Measurements from ENCODE around the gene HMGB2. TPM values are rescaled to one million over a fixed set of nuclear protein-coding genes. Genes with fewer than 3 reads are reported as not detected.

Gene HMGB2
- total RNA-seq, 1 experiment from 2014 or later: 326 TPM

DNA sequence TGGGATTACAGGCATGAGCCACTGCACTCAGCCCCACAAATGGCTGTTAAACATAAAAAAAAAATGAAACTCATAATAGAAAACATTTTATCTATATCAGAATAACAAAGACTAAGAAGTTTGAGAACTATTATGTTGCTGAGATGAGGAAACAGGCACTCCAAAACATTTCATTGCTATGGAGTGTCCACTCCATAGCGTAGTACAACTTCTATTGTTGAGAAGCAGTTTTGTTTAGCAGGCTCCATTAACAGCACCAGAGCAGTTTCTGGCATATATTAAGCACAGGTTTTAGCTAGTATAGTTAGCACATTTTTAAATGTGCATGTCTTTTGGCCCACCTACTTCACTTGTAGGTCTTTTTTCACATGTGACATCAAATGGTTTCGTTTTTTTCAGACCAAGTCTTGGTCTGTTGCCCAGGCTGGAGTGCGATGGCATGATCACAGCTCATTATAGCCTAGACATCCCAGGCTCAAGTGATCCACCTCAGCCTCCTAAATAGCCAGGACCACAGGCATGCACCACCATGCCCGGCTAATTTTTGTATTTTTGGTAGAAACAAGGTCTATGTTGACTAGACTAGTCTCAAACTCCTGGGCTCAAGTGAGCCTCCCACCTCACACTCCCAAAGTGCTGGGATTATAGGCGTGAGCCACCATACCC, 5.8 kb downstream of the HMGB2 start:
- intact Hi-C loops (cut with micrococcal nuclease; ENCODE audit: unreplicated experiment): no loop called here
- no TSS peak for BruUV-seq (replicated peaks)
- H3K9me3 Mint-ChIP-seq (ENCODE audit: unreplicated experiment): no peaks in the 10 kb centered on the region

DNA sequence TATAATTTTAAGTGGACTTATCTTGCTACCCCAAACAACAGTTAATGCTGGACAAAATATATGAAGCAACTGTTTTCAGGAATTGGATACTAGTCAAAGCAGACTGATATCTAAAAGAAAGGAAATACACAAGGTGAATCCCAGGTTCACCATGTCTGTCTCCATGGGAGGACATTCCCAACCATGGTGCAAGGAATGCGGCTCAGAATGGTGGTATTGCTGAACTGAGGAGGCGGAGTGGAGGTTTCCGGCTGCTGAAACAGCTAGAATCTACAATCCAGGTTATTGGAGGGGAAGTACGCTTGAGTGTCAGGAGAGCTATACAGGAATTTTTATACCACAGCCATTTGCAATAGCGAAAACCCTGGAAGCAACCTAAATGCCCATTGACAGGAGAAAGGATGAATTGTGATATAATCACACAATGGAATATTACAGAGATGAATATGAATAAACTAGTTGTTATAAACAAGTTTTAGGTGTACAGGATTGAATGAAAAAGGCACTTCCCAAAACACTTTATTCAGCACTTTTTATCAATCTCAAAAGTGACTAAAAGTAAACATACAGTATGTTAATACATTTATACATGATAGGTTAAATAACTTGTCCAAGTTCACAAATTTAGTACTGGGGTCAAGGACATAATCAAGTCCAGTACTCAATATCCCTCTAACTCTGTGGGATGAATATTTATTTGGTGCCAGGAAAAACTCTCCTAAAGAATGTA, 9.0 kb downstream of the HMGB2 start:
- no peaks in the 10 kb centered on the region for H3K27me3 Mint-ChIP-seq (ENCODE audit: insufficient read depth, unreplicated experiment)
- no peak overlapping the region for H3K27ac Mint-ChIP-seq (ENCODE audit: unreplicated experiment)
- BruUV-seq (replicated peaks): no TSS peak
- Histone ChIP-seq H3K4me3 (ENCODE audit: low read depth, low read length) (no peak overlapping the region), H3K36me3 (ENCODE audit: control insufficient read depth, insufficient read depth, low read length) (no peaks in the 10 kb centered on the region), H3K4me1 (no peaks in the 10 kb centered on the region), H3K27me3 (replicated peaks; ENCODE audit: control insufficient read depth, insufficient read depth, low read length) (no peaks in the 10 kb centered on the region), H3K9me3 (no peaks in the 10 kb centered on the region)
- no peak for DNase-seq
- no peaks in the 10 kb centered on the region for H3K9me3 Mint-ChIP-seq (ENCODE audit: unreplicated experiment)
- intact Hi-C loops (cut with micrococcal nuclease; ENCODE audit: unreplicated experiment): no loop called here
- peaks cover 6% of the 10 kb centered on the region for H3K36me3 Mint-ChIP-seq (ENCODE audit: insufficient read depth, unreplicated experiment)
- H3K4me3 Mint-ChIP-seq (ENCODE audit: unreplicated experiment): no peak overlapping the region
- H3K4me1 Mint-ChIP-seq (ENCODE audit: low read depth, unreplicated experiment): no peaks in the 10 kb centered on the region
- TF ChIP-seq, protein P1, sequence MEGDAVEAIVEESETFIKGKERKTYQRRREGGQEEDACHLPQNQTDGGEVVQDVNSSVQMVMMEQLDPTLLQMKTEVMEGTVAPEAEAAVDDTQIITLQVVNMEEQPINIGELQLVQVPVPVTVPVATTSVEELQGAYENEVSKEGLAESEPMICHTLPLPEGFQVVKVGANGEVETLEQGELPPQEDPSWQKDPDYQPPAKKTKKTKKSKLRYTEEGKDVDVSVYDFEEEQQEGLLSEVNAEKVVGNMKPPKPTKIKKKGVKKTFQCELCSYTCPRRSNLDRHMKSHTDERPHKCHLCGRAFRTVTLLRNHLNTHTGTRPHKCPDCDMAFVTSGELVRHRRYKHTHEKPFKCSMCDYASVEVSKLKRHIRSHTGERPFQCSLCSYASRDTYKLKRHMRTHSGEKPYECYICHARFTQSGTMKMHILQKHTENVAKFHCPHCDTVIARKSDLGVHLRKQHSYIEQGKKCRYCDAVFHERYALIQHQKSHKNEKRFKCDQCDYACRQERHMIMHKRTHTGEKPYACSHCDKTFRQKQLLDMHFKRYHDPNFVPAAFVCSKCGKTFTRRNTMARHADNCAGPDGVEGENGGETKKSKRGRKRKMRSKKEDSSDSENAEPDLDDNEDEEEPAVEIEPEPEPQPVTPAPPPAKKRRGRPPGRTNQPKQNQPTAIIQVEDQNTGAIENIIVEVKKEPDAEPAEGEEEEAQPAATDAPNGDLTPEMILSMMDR (IDR thresholded peaks at IDR 0.05; ENCODE audit: insufficient read depth in 1 of 2, low read depth in 1 of 2, low read length in 1 of 2, severe bottlenecking in 1 of 2, unreplicated experiment in 1 of 2): no peak
- POLR2A ChIA-PET: no interaction called here
- CTCF ChIA-PET: no interaction called here

More for the DNA sequence above, 5.8 kb downstream of the HMGB2 start:
- Histone ChIP-seq H3K4me3 (ENCODE audit: low read depth, low read length) (no peak overlapping the region), H3K36me3 (ENCODE audit: control insufficient read depth, insufficient read depth, low read length) (no peaks in the 10 kb centered on the region; the same call in 1 of the 2 replicates), H3K9me3 (no peaks in the 10 kb centered on the region), H3K4me1 (peaks cover 10% of the 10 kb centered on the region; the same call in 1 of the 2 replicates), H3K27me3 (replicated peaks; ENCODE audit: control insufficient read depth, insufficient read depth, low read length) (no peaks in the 10 kb centered on the region)
- H3K4me3 Mint-ChIP-seq (ENCODE audit: unreplicated experiment): no peak overlapping the region
- H3K36me3 Mint-ChIP-seq (ENCODE audit: insufficient read depth, unreplicated experiment): peaks cover 36% of the 10 kb centered on the region
- ChIA-PET CTCF (no interaction called here), POLR2A (interaction anchor here (0.7 kb wide), 1 partner anchor 1103 kb away, joined by 3 read pairs; no protein-coding TSS in a partner anchor)
- TF ChIP-seq, protein P1 (IDR thresholded peaks at IDR 0.05; ENCODE audit: insufficient read depth in 1 of 2, low read depth in 1 of 2, low read length in 1 of 2, severe bottlenecking in 1 of 2, unreplicated experiment in 1 of 2): no peak
- no peaks in the 10 kb centered on the region for H3K27me3 Mint-ChIP-seq (ENCODE audit: insufficient read depth, unreplicated experiment)
- no peak for DNase-seq
- H3K27ac Mint-ChIP-seq (ENCODE audit: unreplicated experiment): no peak overlapping the region
- peaks cover 8% of the 10 kb centered on the region for H3K4me1 Mint-ChIP-seq (ENCODE audit: low read depth, unreplicated experiment)

- Mint-ChIP-seq H3K4me1 (ENCODE audit: low read depth, unreplicated experiment) (peaks cover 7% of the 10 kb centered on the region), H3K36me3 (ENCODE audit: insufficient read depth, unreplicated experiment) (no peaks in the 10 kb centered on the region), H3K27me3 (ENCODE audit: insufficient read depth, unreplicated experiment) (no peaks in the 10 kb centered on the region), H3K27ac (ENCODE audit: unreplicated experiment) (no peak overlapping the region), H3K4me3 (ENCODE audit: unreplicated experiment) (no peak overlapping the region), H3K9me3 (ENCODE audit: unreplicated experiment) (no peaks in the 10 kb centered on the region)
- TF ChIP-seq, protein P1 (IDR thresholded peaks at IDR 0.05; ENCODE audit: insufficient read depth in 1 of 2, low read depth in 1 of 2, low read length in 1 of 2, severe bottlenecking in 1 of 2, unreplicated experiment in 1 of 2): no peak
- Histone ChIP-seq H3K4me3 (ENCODE audit: low read depth, low read length) (no peak overlapping the region), H3K27me3 (replicated peaks; ENCODE audit: control insufficient read depth, insufficient read depth, low read length) (no peaks in the 10 kb centered on the region), H3K4me1 (no peaks in the 10 kb centered on the region), H3K9me3 (no peaks in the 10 kb centered on the region), H3K36me3 (ENCODE audit: control insufficient read depth, insufficient read depth, low read length) (no peaks in the 10 kb centered on the region)
- intact Hi-C loops (cut with micrococcal nuclease; ENCODE audit: unreplicated experiment): loop anchor here (1.0 to 10.0 kb wide), 3 partner anchors 41 to 175 kb away; no protein-coding TSS in a partner anchor
- DNase-seq: no peak
- ChIA-PET POLR2A (no interaction called here), CTCF (interaction anchor here (0.7 kb wide), 1 partner anchor 178 kb away, joined by 3 read pairs; no protein-coding TSS in a partner anchor)
- BruUV-seq (replicated peaks): no TSS peak
These were observed 14.5 kb downstream of the HMGB2 start for GRCh38 chr4:173319696-173320095.

Data from Caco-2 (cell line).